Panc1 (cell line): ENCODE data around the gene KLRD1. TPM values are rescaled to one million over a fixed set of nuclear protein-coding genes. Genes with fewer than 3 reads are reported as not detected.

Source experiments
- ATAC-seq: fragments of 200-7000 bp; cut with Tn5 transposase; 2 replicates; pipeline ENCODE4 v1.9.1; 2020; ENCODE audit warnings: mild to moderate bottlenecking, moderate library complexity
- BruUV-seq: library from RNA; stranded (reverse); fragments of 400-500 nt; replicated peaks from 2 replicates; lab custom pipeline; 2021; lab: Mats Ljungman, UMichigan
- CTCF ChIA-PET: fragments of 300-600 bp; sonication (Branson Sonifier 250); formaldehyde crosslinking; loops from one replicate; lab custom pipeline; 2022; ENCODE audit warnings: antibody characterized with exemption; lab: Charles Lee
- POLR2A ChIA-PET: fragments of 300-600 bp; sonication (Branson Sonifier 250); formaldehyde crosslinking; loops from one replicate; lab custom pipeline; 2022; ENCODE audit warnings: antibody characterized with exemption; lab: Charles Lee
- DNase-seq: peaks from one replicate; pipeline ENCODE4 v3.0.0-alpha.2; 2010; ENCODE audit warnings: low read depth, low spot score
- H3K27ac ChIP-seq: 2 replicates; pipeline ENCODE4 v1.5.1; 2011; ENCODE audit warnings: mild to moderate bottlenecking, low read length, inconsistent platforms
- H3K27me3 ChIP-seq: fragments of 200-500 bp; sonication (Bioruptor generic); 2 replicates; pipeline ENCODE4 v1.6.0; 2014; ENCODE audit warnings: low read length, inconsistent platforms; ENCODE audit not compliant: control insufficient read depth, insufficient read depth
- H3K36me3 ChIP-seq: fragments of 200-500 bp; sonication (Bioruptor generic); 2 replicates; pipeline ENCODE4 v1.5.1; 2014; ENCODE audit warnings: inconsistent platforms, mild to moderate bottlenecking, low read length, moderate library complexity; ENCODE audit not compliant: control insufficient read depth, insufficient read depth
- H3K4me1 ChIP-seq: 2 replicates; pipeline ENCODE4 v1.5.1; 2011; ENCODE audit warnings: inconsistent platforms, mild to moderate bottlenecking, low read length, moderate library complexity; ENCODE audit not compliant: control insufficient read depth, insufficient read depth
- H3K4me3 ChIP-seq, 2 experiments: 2 replicates each; pipeline ENCODE4 v1.5.1; 2011 to 2012; ENCODE audit warnings: low read depth in 2 of 2, low read length in 2 of 2, mild to moderate bottlenecking in 2 of 2, inconsistent platforms in 1 of 2, moderate library complexity in 1 of 2
- H3K9me3 ChIP-seq: fragments of 200-500 bp; sonication (Bioruptor generic); 2 replicates; pipeline ENCODE4 v1.5.1; 2014; ENCODE audit warnings: low read depth, mild to moderate bottlenecking, inconsistent platforms, low read length, moderate library complexity; ENCODE audit not compliant: control insufficient read depth, insufficient read depth
- CTCF ChIP-seq: fragments of 450-650 bp; IDR thresholded peaks from 2 replicates; pipeline ENCODE4 v1.5.1; 2017; ENCODE audit warnings: mild to moderate bottlenecking
- POLR2AphosphoS5 ChIP-seq: IDR thresholded peaks from 2 replicates; pipeline ENCODE4 v1.6.1; 2012; ENCODE audit warnings: mild to moderate bottlenecking, low read depth, low read length, moderate library complexity
- REST ChIP-seq, 2 experiments: IDR thresholded peaks; 2 replicates each; pipeline ENCODE4 v1.6.1; 2011 to 2012; ENCODE audit warnings: low read depth in 2 of 2, control low read depth in 1 of 2, low read length in 1 of 2, mild to moderate bottlenecking in 1 of 2, moderate library complexity in 1 of 2; ENCODE audit not compliant: insufficient read depth in 1 of 2
- SIN3A ChIP-seq: IDR thresholded peaks from 2 replicates; pipeline ENCODE4 v1.6.1; 2012; ENCODE audit warnings: low read depth, mild to moderate bottlenecking, low read length, moderate library complexity, borderline replicate concordance; ENCODE audit not compliant: insufficient read depth
- TCF7L2 ChIP-seq: IDR thresholded peaks from 2 replicates; pipeline ENCODE4 v1.6.1; 2011; ENCODE audit warnings: mild to moderate bottlenecking, low read depth, low read length, inconsistent platforms
- in situ Hi-C: cut with HindIII; loops from 2 replicates; pipeline ENCODE4 v1.10.0; 2016; ENCODE audit warnings: low sequenced_read_pairs, low pct_unique_long_range_greater_than_20kb
- intact Hi-C: fragments of 100-400 bp; cut with micrococcal nuclease; formaldehyde crosslinking; loops from one replicate; pipeline ENCODE4 v1.10.0; 2022; ENCODE audit not compliant: unreplicated experiment
- total RNA-seq: library from RNA; stranded (reverse); gene quantifications from one replicate; pipeline ENCODE4 v1.2.1, GENCODE V29; 2021; ENCODE audit not compliant: unreplicated experiment

Gene KLRD1
- total RNA-seq, 1 experiment from 2014 or later = not detected

GRCh38 chr12:10362325-10362724, 54.7 kb downstream of the KLRD1 start:
- no peak for TF ChIP-seq CTCF
- TF ChIP-seq TCF7L2 = no peak
- no peak for TF ChIP-seq REST (IDR thresholded peaks at IDR 0.05; ENCODE audit: insufficient read depth in 1 of 2, low read depth in 2 of 2, low read length in 1 of 2)
- TF ChIP-seq POLR2AphosphoS5 = no peak
- TF ChIP-seq SIN3A = no peak
- no peak overlapping the region for H3K4me3 ChIP-seq
- no peak for DNase-seq
- CTCF ChIA-PET = no interaction called here
- H3K36me3 ChIP-seq = no peaks in the 10 kb centered on the region
- H3K9me3 ChIP-seq = peaks cover under 1% of the 10 kb centered on the region; the same call in 1 of the 2 replicates
- peaks cover 21% of the 10 kb centered on the region for H3K4me1 ChIP-seq
- POLR2A ChIA-PET = no interaction called here
- BruUV-seq = no TSS peak
- in situ Hi-C loops = no loop called here
- no peak for ATAC-seq
- intact Hi-C loops = no loop called here
- peak overlapping the region; percentile 94 for H3K27ac ChIP-seq
- H3K27me3 ChIP-seq = no peaks in the 10 kb centered on the region

- peak overlapping the region; percentile 50 to 73; a peak in 3 of 4 replicates for H3K4me3 ChIP-seq
- in situ Hi-C loops = no loop called here
Measured at GRCh38 chr12:10362828-10363657, 55.4 kb downstream of the KLRD1 start.

More at GRCh38 chr12:10362828-10363657, 55.4 kb downstream of the KLRD1 start:
- DNase-seq (no peak), ATAC-seq (no peak)
- TF ChIP-seq SIN3A (no peak), REST (IDR thresholded peaks at IDR 0.05; ENCODE audit: insufficient read depth in 1 of 2, low read depth in 2 of 2, low read length in 1 of 2) (no peak)
- POLR2A ChIA-PET = no interaction called here
- Histone ChIP-seq H3K27ac (peak overlapping the region; percentile 94), H3K4me1 (peaks cover 21% of the 10 kb centered on the region), H3K9me3 (peaks cover 4% of the 10 kb centered on the region; the same call in 1 of the 2 replicates), H3K27me3 (no peaks in the 10 kb centered on the region), H3K36me3 (no peaks in the 10 kb centered on the region)
- TSS peak; percentile 63 for BruUV-seq
- CTCF ChIA-PET = interaction anchor here (0.8 kb wide), 1 partner anchor 32 kb away, joined by 3 read pairs; no protein-coding TSS in a partner anchor
- intact Hi-C loops = no loop called here
